NT2/D1 (cell line): ENCODE data around the gene FOXP1.

Experiments
- SUZ12 ChIP-seq: IDR thresholded peaks from 2 replicates; pipeline ENCODE4 v1.6.1; 2011; ENCODE audit not compliant: insufficient read length, insufficient read depth; ENCODE audit errors: extremely low read depth
- YY1 ChIP-seq: IDR thresholded peaks from 2 replicates; pipeline ENCODE4 v1.6.1; 2011; ENCODE audit not compliant: insufficient read length, insufficient read depth

- TF ChIP-seq YY1: no peak
- TF ChIP-seq SUZ12: no peak
Measured at GRCh38 chr3:71625676-71626075, 42.1 kb upstream of the FOXP1 start.
